IMR-90 (cell line): ENCODE results near the gene LTO1. TPM values are rescaled to one million over a fixed set of nuclear protein-coding genes. Genes with fewer than 3 reads are reported as not detected.

Experiments
- ATAC-seq: fragments of 200-7000 bp; cut with Tn5 transposase; 2 replicates; pipeline ENCODE4 v1.9.1; 2020; ENCODE audit warnings: low read depth, mild to moderate bottlenecking, moderate library complexity
- BruUV-seq: library from RNA; stranded (reverse); fragments of 400-500 nt; replicated peaks from 2 replicates; lab custom pipeline; 2021; lab: Mats Ljungman, UMichigan
- CTCF ChIA-PET: fragments of 300-600 bp; formaldehyde crosslinking; extraction: SDS; loops from one replicate; lab custom pipeline; 2021; ENCODE audit warnings: antibody characterized with exemption; lab: Yijun Ruan, JAX
- POLR2A ChIA-PET: fragments of 300-600 bp; sonication (Branson Sonifier 250); formaldehyde crosslinking; loops from one replicate; lab custom pipeline; 2022; ENCODE audit warnings: antibody characterized with exemption; ENCODE audit not compliant: unreplicated experiment; lab: Charles Lee
- DNase-seq: peaks from one replicate; pipeline ENCODE4 v3.0.0; 2013
- H2AFZ ChIP-seq: replicated peaks from 2 replicates; pipeline ENCODE3; 2013; ENCODE audit warnings: low read length, mild to moderate bottlenecking; ENCODE audit not compliant: poor library complexity
- H2AK5ac ChIP-seq: 2 replicates; pipeline ENCODE4 v1.6.1; 2013; ENCODE audit warnings: low read depth, low read length, inconsistent platforms
- H2AK9ac ChIP-seq: replicated peaks from 2 replicates; pipeline ENCODE3; 2013; ENCODE audit warnings: mild to moderate bottlenecking, low read depth, low read length, moderate library complexity; ENCODE audit not compliant: poor library complexity
- H2BK120ac ChIP-seq: 2 replicates; pipeline ENCODE4 v1.6.1; 2013; ENCODE audit warnings: low read depth, low read length, inconsistent platforms
- H2BK15ac ChIP-seq: 3 replicates; pipeline ENCODE4 v1.6.1; 2013; ENCODE audit warnings: low read depth, low read length, inconsistent platforms
- H2BK20ac ChIP-seq: 2 replicates; pipeline ENCODE4 v1.6.1; 2013; ENCODE audit warnings: low read depth, mild to moderate bottlenecking, inconsistent platforms, low read length, moderate library complexity
- H2BK5ac ChIP-seq: 2 replicates; pipeline ENCODE4 v1.6.1; 2013; ENCODE audit warnings: mild to moderate bottlenecking, low read depth, low read length, inconsistent platforms; ENCODE audit not compliant: poor library complexity, severe bottlenecking
- H3K14ac ChIP-seq: replicated peaks from 2 replicates; pipeline ENCODE4 v1.6.1; 2013; ENCODE audit warnings: low read depth, low read length, inconsistent platforms
- H3K18ac ChIP-seq: 2 replicates; pipeline ENCODE4 v1.6.1; 2013; ENCODE audit warnings: low read depth, low read length, control low read depth
- H3K23ac ChIP-seq: 2 replicates; pipeline ENCODE4 v1.6.1; 2013; ENCODE audit warnings: low read depth, low read length, inconsistent platforms
- H3K27ac ChIP-seq: 2 replicates; pipeline ENCODE4 v1.5.1; 2013; ENCODE audit warnings: mild to moderate bottlenecking, control low read depth, low read length; ENCODE audit not compliant: insufficient read depth
- H3K27me3 ChIP-seq: 2 replicates; pipeline ENCODE4 v1.6.1; 2013; ENCODE audit warnings: low read length; ENCODE audit not compliant: control insufficient read depth, insufficient read depth
- H3K36me3 ChIP-seq: 2 replicates; pipeline ENCODE4 v1.6.1; 2013; ENCODE audit warnings: low read length, mixed read lengths; ENCODE audit not compliant: control insufficient read depth, insufficient read depth
- H3K4ac ChIP-seq: 2 replicates; pipeline ENCODE4 v1.6.1; 2013; ENCODE audit warnings: low read depth, low read length, inconsistent platforms
- H3K4me1 ChIP-seq: 2 replicates; pipeline ENCODE4 v1.6.1; 2013; ENCODE audit warnings: low read length, mixed read lengths; ENCODE audit not compliant: control insufficient read depth, insufficient read depth
- H3K4me2 ChIP-seq: 2 replicates; pipeline ENCODE4 v1.6.1; 2013; ENCODE audit warnings: low read depth, mild to moderate bottlenecking, control low read depth, low read length, moderate library complexity
- H3K4me3 ChIP-seq: 2 replicates; pipeline ENCODE4 v1.5.1; 2013; ENCODE audit warnings: low read depth, mild to moderate bottlenecking, control low read depth, low read length, moderate library complexity; ENCODE audit not compliant: insufficient read depth
- H3K56ac ChIP-seq: 2 replicates; pipeline ENCODE4 v1.6.1; 2013; ENCODE audit warnings: low read length, inconsistent platforms; ENCODE audit not compliant: insufficient read depth; ENCODE audit errors: extremely low read depth
- H3K79me1 ChIP-seq, 2 experiments: 2 replicates each; pipeline ENCODE4 v1.6.1; 2013; ENCODE audit warnings: low read length in 2 of 2, inconsistent platforms in 1 of 2, low read depth in 1 of 2
- H3K9ac ChIP-seq: 2 replicates; pipeline ENCODE4 v1.6.1; 2013; ENCODE audit warnings: low read depth, low read length, control low read depth
- H3K9me1 ChIP-seq: 2 replicates; pipeline ENCODE4 v1.6.1; 2013; ENCODE audit warnings: low read length, inconsistent platforms; ENCODE audit not compliant: insufficient read depth
- H3K9me3 ChIP-seq: 2 replicates; pipeline ENCODE4 v1.6.1; 2013; ENCODE audit warnings: low read length; ENCODE audit not compliant: control insufficient read depth, insufficient read depth
- H4K20me1 ChIP-seq: 2 replicates; pipeline ENCODE4 v1.6.1; 2013; ENCODE audit warnings: low read length, inconsistent platforms; ENCODE audit not compliant: insufficient read depth
- H4K5ac ChIP-seq: 2 replicates; pipeline ENCODE4 v1.6.1; 2013; ENCODE audit warnings: mild to moderate bottlenecking, low read depth, low read length, control low read depth
- H4K8ac ChIP-seq, 2 experiments: 2 replicates each; pipeline ENCODE4 v1.6.1; 2013; ENCODE audit warnings: low read depth in 2 of 2, low read length in 2 of 2, control low read depth in 1 of 2, inconsistent platforms in 1 of 2
- H4K91ac ChIP-seq: 2 replicates; pipeline ENCODE4 v1.6.1; 2013; ENCODE audit warnings: low read depth, low read length, inconsistent platforms; ENCODE audit not compliant: insufficient read depth
- CHD1 ChIP-seq: IDR thresholded peaks from 2 replicates; pipeline ENCODE4 v1.6.1; 2012; ENCODE audit warnings: low read depth, low read length, improper control_type of control experiment
- FOS ChIP-seq: fragments of 150-350 bp; IDR thresholded peaks from 2 replicates; pipeline ENCODE4 v1.6.1; 2016; ENCODE audit warnings: low read depth, low read length
- POLR2A ChIP-seq: IDR thresholded peaks from 2 replicates; pipeline ENCODE4 v1.6.1; 2012; ENCODE audit warnings: mild to moderate bottlenecking, low read depth, low read length
- RAD21 ChIP-seq: IDR thresholded peaks from 2 replicates; pipeline ENCODE4 v1.6.1; 2012; ENCODE audit warnings: low read length, improper control_type of control experiment
- USF2 ChIP-seq: fragments of 150-350 bp; IDR thresholded peaks from 2 replicates; pipeline ENCODE4 v1.6.1; 2017; ENCODE audit warnings: mild to moderate bottlenecking, antibody characterized with exemption, low read length, low read depth
- WGBS, 2 experiments: methylation state at CpG; one replicate each; pipeline versions ENCODE4 v1.1.5 to v1.1.7; 2013; ENCODE audit warnings: missing lambda C conversion rate in 2 of 2; ENCODE audit not compliant: insufficient read length in 1 of 2; ENCODE audit errors: extremely low coverage in 2 of 2; 5-methylcytosine and 5-hydroxymethylcytosine counted together
- dilution Hi-C: fragments of 300-500 bp; cut with HindIII; formaldehyde crosslinking; loops from one replicate; pipeline ENCODE4 v1.14.3; 2018; ENCODE audit warnings: low sequenced_read_pairs; ENCODE audit not compliant: unreplicated experiment
- in situ Hi-C: fragments of 300-500 bp; cut with MboI; formaldehyde crosslinking; loops from 3 replicates; pipeline ENCODE4 v1.14.3; 2019; ENCODE audit warnings: low sequenced_read_pairs, inconsistent platforms, mixed read lengths
- intact Hi-C: fragments of 100-400 bp; cut with micrococcal nuclease; formaldehyde crosslinking; loops from 2 replicates; pipeline ENCODE4 v1.10.0; 2022
- polyA plus RNA-seq, 3 experiments: library from polyadenylated mRNA; depleted of rRNA; stranded (reverse); fragments of >200 nt; gene quantifications; 2 replicates each; pipeline ENCODE4 v1.2.3, GENCODE V29; 2012; ENCODE audit warnings: low replicate concordance in 1 of 3
- total RNA-seq: library from RNA; depleted of rRNA; stranded (reverse); fragments of >200 nt; gene quantifications from 2 replicates; pipeline ENCODE4 v1.2.3, GENCODE V29; 2012

The LTO1 gene
- total and polyA plus RNA-seq, 2 of the 4 experiments (the other 2 are of a cell fraction), result 8.2 to 23.5 TPM

GRCh38 chr11:69698362-69698761 is 23.2 kb upstream of the LTO1 start:
- ChIA-PET POLR2A (no interaction called here), CTCF (no interaction called here)
- Histone ChIP-seq H3K4me3 (no peak overlapping the region), H2AFZ (no peak overlapping the region), H2BK5ac (no peak overlapping the region), H3K9me3 (no peaks in the 10 kb centered on the region), H4K91ac (no peak overlapping the region), H3K4me1 (peaks cover 2% of the 10 kb centered on the region), H2BK120ac (no peak overlapping the region), H3K56ac (no peak overlapping the region), H2BK15ac (no peak overlapping the region), H3K18ac (no peak overlapping the region), H3K27me3 (peaks cover 51% of the 10 kb centered on the region), H3K79me1 (no peaks in the 10 kb centered on the region), H3K23ac (no peak overlapping the region), H2BK20ac (no peak overlapping the region), H3K36me3 (no peaks in the 10 kb centered on the region), H2AK5ac (no peak overlapping the region), H3K27ac (no peak overlapping the region), H4K20me1 (no peaks in the 10 kb centered on the region), H4K5ac (no peak overlapping the region), H3K4me2 (no peak overlapping the region), H3K9ac (no peak overlapping the region), H3K14ac (no peak overlapping the region), H3K4ac (no peak overlapping the region), H4K8ac (no peak overlapping the region), H3K9me1 (no peaks in the 10 kb centered on the region), H2AK9ac (no peak overlapping the region)
- in situ Hi-C loops (no loop called here), intact Hi-C loops (no loop called here), dilution Hi-C loops (no loop called here)
- no TSS peak for BruUV-seq
- no peak for DNase-seq
- WGBS, 2 experiments, result 71% methylated on average over 1 of the region's 2 CpGs; no CpG with 5 or more reads in 1 of the 2 experiments
- TF ChIP-seq USF2 (no peak), RAD21 (no peak), FOS (no peak), CHD1 (no peak), POLR2A (no peak)
- ATAC-seq, result no peak
